Neural cell (in vitro differentiated cells): ENCODE results near the gene MAGI1. TPM values are rescaled to one million over a fixed set of nuclear protein-coding genes. Genes with fewer than 3 reads are reported as not detected.

ENCODE experiments used
- H2AFZ ChIP-seq: fragments of 200-600, 300-800 bp; sonication (generic), shearing (Covaris generic); 2 replicates; pipeline ENCODE4 v1.6.0; 2014; ENCODE audit warnings: low read depth, mild to moderate bottlenecking, antibody characterized with exemption, low read length, moderate library complexity
- H3F3A ChIP-seq: fragments of 200-600 bp; shearing (Covaris generic); 2 replicates; pipeline ENCODE4 v1.6.1; 2016; ENCODE audit warnings: mild to moderate bottlenecking, moderate library complexity, mixed read lengths, antibody characterized with exemption, low read length; ENCODE audit not compliant: insufficient read depth, poor library complexity, severe bottlenecking
- H3K27ac ChIP-seq: fragments of 200-600, 300-800 bp; sonication (generic), shearing (Covaris generic); 2 replicates; pipeline ENCODE4 v1.5.1; 2014; ENCODE audit warnings: mild to moderate bottlenecking, low read length, moderate library complexity
- H3K27me3 ChIP-seq: fragments of 300-800, 200-600 bp; sonication (generic), shearing (Covaris generic); 2 replicates; pipeline ENCODE4 v1.6.0; 2014; ENCODE audit warnings: mild to moderate bottlenecking, low read depth, low read length, moderate library complexity; ENCODE audit not compliant: insufficient read depth
- H3K36me3 ChIP-seq: fragments of 300-800, 200-600 bp; sonication (generic), shearing (Covaris generic); 2 replicates; pipeline ENCODE4 v1.5.1; 2014; ENCODE audit warnings: mild to moderate bottlenecking, antibody characterized with exemption, low read length, moderate library complexity; ENCODE audit not compliant: insufficient read depth
- H3K4me2 ChIP-seq: fragments of 300-800, 200-600 bp; sonication (generic), shearing (Covaris generic); 2 replicates; pipeline ENCODE4 v1.6.0; 2014; ENCODE audit warnings: mild to moderate bottlenecking, low read length
- H3K4me3 ChIP-seq: fragments of 300-800, 200-600 bp; sonication (generic), shearing (Covaris generic); 2 replicates; pipeline ENCODE4 v1.5.1; 2014; ENCODE audit warnings: mild to moderate bottlenecking, low read length, moderate library complexity
- H3K79me2 ChIP-seq: fragments of 200-600 bp; shearing (Covaris generic); replicated peaks from 2 replicates; pipeline ENCODE4 v1.6.0; 2014; ENCODE audit warnings: mild to moderate bottlenecking, low read length, moderate library complexity; ENCODE audit not compliant: insufficient read depth
- H3K9ac ChIP-seq: fragments of 300-800, 200-600 bp; sonication (generic), shearing (Covaris generic); 2 replicates; pipeline ENCODE4 v1.6.1; 2016; ENCODE audit warnings: mild to moderate bottlenecking, low read length, mixed read lengths
- H3K9me2 ChIP-seq: fragments of 200-600 bp; shearing (Covaris generic); 2 replicates; pipeline ENCODE4 v1.6.1; 2016; ENCODE audit warnings: mild to moderate bottlenecking, low read length, mixed read lengths; ENCODE audit not compliant: insufficient read depth
- H3K9me3 ChIP-seq: fragments of 200-600, 300-800 bp; sonication (generic), shearing (Covaris generic); 2 replicates; pipeline ENCODE4 v1.6.1; 2016; ENCODE audit warnings: mild to moderate bottlenecking, mixed run types, low read length, moderate library complexity, mixed read lengths
- H4K20me1 ChIP-seq: fragments of 200-600 bp; shearing (Covaris generic); 2 replicates; pipeline ENCODE4 v1.6.1; 2016; ENCODE audit warnings: mild to moderate bottlenecking, mixed run types; ENCODE audit not compliant: insufficient read depth
- EP300 ChIP-seq: fragments of 450-650 bp; conservative IDR thresholded peaks from 2 replicates; pipeline ENCODE4 v1.6.1; 2014; ENCODE audit warnings: antibody characterized with exemption, mild to moderate bottlenecking, moderate library complexity; ENCODE audit not compliant: poor library complexity, severe bottlenecking
- EZH2 ChIP-seq: fragments of 200-600, 300-800 bp; shearing (Covaris generic), sonication (generic); IDR thresholded peaks from 2 replicates; pipeline ENCODE4 v1.6.1; 2014; ENCODE audit warnings: antibody characterized with exemption, low read length, borderline replicate concordance, mild to moderate bottlenecking; ENCODE audit not compliant: insufficient read depth, poor library complexity, severe bottlenecking
- MXI1 ChIP-seq: fragments of 450-650 bp; conservative IDR thresholded peaks from 2 replicates; pipeline ENCODE4 v1.6.1; 2014; ENCODE audit warnings: antibody characterized with exemption, mild to moderate bottlenecking; ENCODE audit not compliant: poor library complexity, severe bottlenecking
- POLR2AphosphoS5 ChIP-seq: IDR thresholded peaks from 2 replicates; pipeline ENCODE4 v1.6.1; 2012
- RAD21 ChIP-seq: fragments of 450-650 bp; conservative IDR thresholded peaks from 2 replicates; pipeline ENCODE4 v1.6.1; 2014; ENCODE audit warnings: antibody characterized with exemption, mild to moderate bottlenecking, moderate library complexity
- SMC3 ChIP-seq: fragments of 450-650 bp; conservative IDR thresholded peaks from 2 replicates; pipeline ENCODE4 v1.6.1; 2014; ENCODE audit warnings: antibody characterized with exemption, mild to moderate bottlenecking, moderate library complexity; ENCODE audit not compliant: poor library complexity
- TAF1 ChIP-seq: IDR thresholded peaks from 2 replicates; pipeline ENCODE4 v1.6.1; 2012; ENCODE audit warnings: low read depth
- polyA plus RNA-seq: library from polyadenylated mRNA; depleted of rRNA; stranded (reverse); fragments of >200 nt; gene quantifications from 2 replicates; pipeline ENCODE4 v1.2.3, GENCODE V29; 2014
- TF ChIP-seq, protein P1 (sequence below): IDR thresholded peaks from 2 replicates; pipeline ENCODE4 v1.6.1; 2012; ENCODE audit warnings: borderline replicate concordance
- TF ChIP-seq, protein P2 (sequence below): fragments of 450-650 bp; IDR thresholded peaks from 2 replicates; pipeline ENCODE4 v1.5.1; 2014; ENCODE audit warnings: antibody characterized with exemption, mild to moderate bottlenecking, moderate library complexity; ENCODE audit not compliant: poor library complexity, severe bottlenecking

Gene MAGI1
- polyA plus RNA-seq, 1 donor from 2014 or later, result 44.7 TPM

GRCh38 chr3:65422154-65422553 lies 616.6 kb downstream of the MAGI1 start:
- H3K4me3 ChIP-seq, result no peak overlapping the region
- H3K27ac ChIP-seq, result no peak overlapping the region
- H3K9me2 ChIP-seq, result no peaks in the 10 kb centered on the region
- no peak overlapping the region for H2AFZ ChIP-seq
- H3F3A ChIP-seq, result no peaks in the 10 kb centered on the region
- TF ChIP-seq, protein P1, sequence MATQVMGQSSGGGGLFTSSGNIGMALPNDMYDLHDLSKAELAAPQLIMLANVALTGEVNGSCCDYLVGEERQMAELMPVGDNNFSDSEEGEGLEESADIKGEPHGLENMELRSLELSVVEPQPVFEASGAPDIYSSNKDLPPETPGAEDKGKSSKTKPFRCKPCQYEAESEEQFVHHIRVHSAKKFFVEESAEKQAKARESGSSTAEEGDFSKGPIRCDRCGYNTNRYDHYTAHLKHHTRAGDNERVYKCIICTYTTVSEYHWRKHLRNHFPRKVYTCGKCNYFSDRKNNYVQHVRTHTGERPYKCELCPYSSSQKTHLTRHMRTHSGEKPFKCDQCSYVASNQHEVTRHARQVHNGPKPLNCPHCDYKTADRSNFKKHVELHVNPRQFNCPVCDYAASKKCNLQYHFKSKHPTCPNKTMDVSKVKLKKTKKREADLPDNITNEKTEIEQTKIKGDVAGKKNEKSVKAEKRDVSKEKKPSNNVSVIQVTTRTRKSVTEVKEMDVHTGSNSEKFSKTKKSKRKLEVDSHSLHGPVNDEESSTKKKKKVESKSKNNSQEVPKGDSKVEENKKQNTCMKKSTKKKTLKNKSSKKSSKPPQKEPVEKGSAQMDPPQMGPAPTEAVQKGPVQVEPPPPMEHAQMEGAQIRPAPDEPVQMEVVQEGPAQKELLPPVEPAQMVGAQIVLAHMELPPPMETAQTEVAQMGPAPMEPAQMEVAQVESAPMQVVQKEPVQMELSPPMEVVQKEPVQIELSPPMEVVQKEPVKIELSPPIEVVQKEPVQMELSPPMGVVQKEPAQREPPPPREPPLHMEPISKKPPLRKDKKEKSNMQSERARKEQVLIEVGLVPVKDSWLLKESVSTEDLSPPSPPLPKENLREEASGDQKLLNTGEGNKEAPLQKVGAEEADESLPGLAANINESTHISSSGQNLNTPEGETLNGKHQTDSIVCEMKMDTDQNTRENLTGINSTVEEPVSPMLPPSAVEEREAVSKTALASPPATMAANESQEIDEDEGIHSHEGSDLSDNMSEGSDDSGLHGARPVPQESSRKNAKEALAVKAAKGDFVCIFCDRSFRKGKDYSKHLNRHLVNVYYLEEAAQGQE, result no peak
- no peak for TF ChIP-seq EP300
- TF ChIP-seq, protein P2, sequence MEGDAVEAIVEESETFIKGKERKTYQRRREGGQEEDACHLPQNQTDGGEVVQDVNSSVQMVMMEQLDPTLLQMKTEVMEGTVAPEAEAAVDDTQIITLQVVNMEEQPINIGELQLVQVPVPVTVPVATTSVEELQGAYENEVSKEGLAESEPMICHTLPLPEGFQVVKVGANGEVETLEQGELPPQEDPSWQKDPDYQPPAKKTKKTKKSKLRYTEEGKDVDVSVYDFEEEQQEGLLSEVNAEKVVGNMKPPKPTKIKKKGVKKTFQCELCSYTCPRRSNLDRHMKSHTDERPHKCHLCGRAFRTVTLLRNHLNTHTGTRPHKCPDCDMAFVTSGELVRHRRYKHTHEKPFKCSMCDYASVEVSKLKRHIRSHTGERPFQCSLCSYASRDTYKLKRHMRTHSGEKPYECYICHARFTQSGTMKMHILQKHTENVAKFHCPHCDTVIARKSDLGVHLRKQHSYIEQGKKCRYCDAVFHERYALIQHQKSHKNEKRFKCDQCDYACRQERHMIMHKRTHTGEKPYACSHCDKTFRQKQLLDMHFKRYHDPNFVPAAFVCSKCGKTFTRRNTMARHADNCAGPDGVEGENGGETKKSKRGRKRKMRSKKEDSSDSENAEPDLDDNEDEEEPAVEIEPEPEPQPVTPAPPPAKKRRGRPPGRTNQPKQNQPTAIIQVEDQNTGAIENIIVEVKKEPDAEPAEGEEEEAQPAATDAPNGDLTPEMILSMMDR, result no peak
- H3K9ac ChIP-seq, result no peak overlapping the region
- no peaks in the 10 kb centered on the region for H4K20me1 ChIP-seq
- H3K79me2 ChIP-seq, result no peaks in the 10 kb centered on the region
- H3K9me3 ChIP-seq, result no peaks in the 10 kb centered on the region
- H3K27me3 ChIP-seq, result no peaks in the 10 kb centered on the region
- H3K36me3 ChIP-seq, result peaks cover 4% of the 10 kb centered on the region
- no peak overlapping the region for H3K4me2 ChIP-seq

DNA sequence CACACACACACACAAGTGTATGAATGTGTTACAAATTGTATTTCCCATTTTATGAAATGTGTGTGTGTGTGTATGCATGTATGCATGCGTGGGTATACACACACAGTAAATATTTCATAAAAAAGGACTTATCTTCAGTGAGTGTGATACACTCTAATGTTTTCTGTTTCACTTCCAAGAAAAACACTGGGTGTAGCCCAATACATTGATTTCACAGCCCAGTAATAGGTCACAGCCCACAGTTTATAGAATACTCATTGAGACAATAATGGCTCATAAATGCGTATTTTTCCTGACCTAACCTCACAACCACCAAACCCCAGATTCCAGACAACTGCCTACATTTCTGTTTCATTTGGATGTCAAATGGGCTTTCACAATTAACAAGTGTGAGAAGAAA lies 619.5 kb downstream of the MAGI1 start:
- no peak overlapping the region for H3K27ac ChIP-seq
- peaks cover 2% of the 10 kb centered on the region for H3K36me3 ChIP-seq
- TF ChIP-seq RAD21 (no peak), POLR2AphosphoS5 (no peak), MXI1 (no peak), EP300 (no peak), TAF1 (no peak), SMC3 (no peak), EZH2 (no peak)
- TF ChIP-seq, protein P2, result no peak
- TF ChIP-seq, protein P1, result no peak

More for the DNA sequence above, 619.5 kb downstream of the MAGI1 start:
- H3K79me2 ChIP-seq, result no peaks in the 10 kb centered on the region
- H2AFZ ChIP-seq, result no peak overlapping the region
- no peak overlapping the region for H3K9ac ChIP-seq
- H3K27me3 ChIP-seq, result no peaks in the 10 kb centered on the region
- H3K9me3 ChIP-seq, result no peaks in the 10 kb centered on the region
- no peaks in the 10 kb centered on the region for H4K20me1 ChIP-seq
- no peak overlapping the region for H3K4me3 ChIP-seq
- H3K9me2 ChIP-seq, result no peaks in the 10 kb centered on the region
- no peaks in the 10 kb centered on the region for H3F3A ChIP-seq
- H3K4me2 ChIP-seq, result no peak overlapping the region
